NT2/D1 (cell line): ENCODE measurements around the gene CDH4.

Experiments
- DNase-seq: peaks from one replicate; pipeline ENCODE4 v3.0.0-alpha.2; 2011; ENCODE audit warnings: low read depth, low spot score
- H3K27me3 ChIP-seq: 2 replicates; pipeline ENCODE4 v1.6.0; 2011; ENCODE audit warnings: mild to moderate bottlenecking; ENCODE audit not compliant: insufficient read length, insufficient read depth
- H3K36me3 ChIP-seq: 2 replicates; pipeline ENCODE4 v1.6.1; 2011; ENCODE audit warnings: mild to moderate bottlenecking, low read length, mixed read lengths; ENCODE audit not compliant: insufficient read depth, insufficient read length
- H3K4me1 ChIP-seq: 2 replicates; pipeline ENCODE4 v1.5.1; 2011; ENCODE audit not compliant: insufficient read depth, insufficient read length
- H3K4me3 ChIP-seq: 2 replicates; pipeline ENCODE4 v1.5.1; 2011; ENCODE audit warnings: low read depth; ENCODE audit not compliant: insufficient read length
- H3K9ac ChIP-seq: 2 replicates; pipeline ENCODE4 v1.6.0; 2011; ENCODE audit warnings: low read depth; ENCODE audit not compliant: insufficient read length
- H3K9me3 ChIP-seq: 2 replicates; pipeline ENCODE4 v1.5.1; 2011; ENCODE audit warnings: mild to moderate bottlenecking, low read length; ENCODE audit not compliant: insufficient read depth
- SUZ12 ChIP-seq: IDR thresholded peaks from 2 replicates; pipeline ENCODE4 v1.6.1; 2011; ENCODE audit not compliant: insufficient read length, insufficient read depth; ENCODE audit errors: extremely low read depth
- YY1 ChIP-seq: IDR thresholded peaks from 2 replicates; pipeline ENCODE4 v1.6.1; 2011; ENCODE audit not compliant: insufficient read length, insufficient read depth
- ZNF274 ChIP-seq: IDR thresholded peaks from 2 replicates; pipeline ENCODE4 v1.6.1; 2011; ENCODE audit warnings: mild to moderate bottlenecking, low read depth, low read length

CDH4 gene

GRCh38 chr20:61829526-61829925, 577.5 kb downstream of the CDH4 start:
- no peak overlapping the region for H3K4me3 ChIP-seq

GRCh38 chr20:61830241-61830930, 578.3 kb downstream of the CDH4 start:
- Histone ChIP-seq H3K9me3 (peaks cover 9% of the 10 kb centered on the region; the same call in 1 of the 2 replicates), H3K9ac (no peak overlapping the region), H3K27me3 (peaks cover 87% of the 10 kb centered on the region), H3K4me1 (no peaks in the 10 kb centered on the region), H3K36me3 (no peaks in the 10 kb centered on the region), H3K4me3 (no peak overlapping the region)
- TF ChIP-seq ZNF274 (no peak), YY1 (no peak)
- DNase-seq: no peak

More at GRCh38 chr20:61829526-61829925, 577.5 kb downstream of the CDH4 start:
- peaks cover 91% of the 10 kb centered on the region for H3K27me3 ChIP-seq
- H3K9me3 ChIP-seq: peaks cover 9% of the 10 kb centered on the region; the same call in 1 of the 2 replicates
- TF ChIP-seq ZNF274: no peak
- no peak for TF ChIP-seq SUZ12
- no peak for TF ChIP-seq YY1
- no peak for DNase-seq
- no peaks in the 10 kb centered on the region for H3K36me3 ChIP-seq
- no peaks in the 10 kb centered on the region for H3K4me1 ChIP-seq
- no peak overlapping the region for H3K9ac ChIP-seq

- DNase-seq: no peak
- H3K9me3 ChIP-seq: peaks cover 9% of the 10 kb centered on the region; the same call in 1 of the 2 replicates
- H3K4me1 ChIP-seq: no peaks in the 10 kb centered on the region
- H3K27me3 ChIP-seq: peaks cover 87% of the 10 kb centered on the region
- no peaks in the 10 kb centered on the region for H3K36me3 ChIP-seq
- no peak overlapping the region for H3K4me3 ChIP-seq
- no peak for TF ChIP-seq ZNF274
- TF ChIP-seq YY1: no peak
- TF ChIP-seq SUZ12: no peak
- H3K9ac ChIP-seq: no peak overlapping the region
These were observed 578.9 kb downstream of the CDH4 start for GRCh38 chr20:61830991-61831390.

GRCh38 chr20:61832181-61832580, 580.1 kb downstream of the CDH4 start:
- Histone ChIP-seq H3K27me3 (peaks cover 89% of the 10 kb centered on the region), H3K4me1 (no peaks in the 10 kb centered on the region), H3K9ac (no peak overlapping the region), H3K9me3 (peaks cover 7% of the 10 kb centered on the region; the same call in 1 of the 2 replicates), H3K4me3 (no peak overlapping the region), H3K36me3 (no peaks in the 10 kb centered on the region)
- TF ChIP-seq SUZ12 (no peak), ZNF274 (no peak), YY1 (no peak)
- DNase-seq: no peak

- no peaks in the 10 kb centered on the region for H3K36me3 ChIP-seq
- H3K9me3 ChIP-seq: no peaks in the 10 kb centered on the region
- no peak for TF ChIP-seq ZNF274
- no peak for DNase-seq
- H3K27me3 ChIP-seq: peaks cover 86% of the 10 kb centered on the region
- no peaks in the 10 kb centered on the region for H3K4me1 ChIP-seq
- no peak overlapping the region for H3K9ac ChIP-seq
- H3K4me3 ChIP-seq: no peak overlapping the region
These were observed 581.9 kb downstream of the CDH4 start for GRCh38 chr20:61833807-61834610.

- Histone ChIP-seq H3K9ac (no peak overlapping the region), H3K9me3 (no peaks in the 10 kb centered on the region), H3K4me3 (no peak overlapping the region), H3K36me3 (no peaks in the 10 kb centered on the region), H3K27me3 (peaks cover 89% of the 10 kb centered on the region), H3K4me1 (no peaks in the 10 kb centered on the region)
- DNase-seq: no peak
- TF ChIP-seq ZNF274 (no peak), YY1 (no peak), SUZ12 (no peak)
These were observed 583.2 kb downstream of the CDH4 start for GRCh38 chr20:61835301-61835700.

- peaks cover 90% of the 10 kb centered on the region for H3K27me3 ChIP-seq
- no peaks in the 10 kb centered on the region for H3K36me3 ChIP-seq
- no peaks in the 10 kb centered on the region for H3K4me1 ChIP-seq
- no peak overlapping the region for H3K4me3 ChIP-seq
- no peak for TF ChIP-seq SUZ12
- no peak for TF ChIP-seq ZNF274
- TF ChIP-seq YY1: no peak
- no peaks in the 10 kb centered on the region for H3K9me3 ChIP-seq
- DNase-seq: no peak
- H3K9ac ChIP-seq: no peak overlapping the region
These were observed 583.8 kb downstream of the CDH4 start for GRCh38 chr20:61835791-61836350.
